ENCODE data around the gene SLC23A1. TPM values are rescaled to one million over a fixed set of nuclear protein-coding genes. Genes with fewer than 3 reads are reported as not detected.
A peak's percentile ranks its signal among the peaks of the same experiment; 100 is the strongest.

The SLC23A1 gene
- total RNA-seq, 3 donors from 2014 or later (not counting 1 experiment from before 2014, with no cell fraction given), result not detected

- WGBS (ENCODE audit: insufficient coverage), result 26% methylated on average over 8 of the region's 8 CpGs
- H3K27me3 ChIP-seq (ENCODE audit: control insufficient read depth, insufficient read depth, low read length), result no peaks in the 10 kb centered on the region
- Mint-ChIP-seq H3K27me3 (ENCODE audit: low read depth in 2 of 2) (no peaks in the 10 kb centered on the region), H3K36me3 (no peaks in the 10 kb centered on the region), H3K9me3 (no peaks in the 10 kb centered on the region), H3K27ac (peak overlapping the region; percentile 81 to 82), H3K4me3 (peak overlapping the region; percentile 86), H3K4me1 (peaks cover 34 to 53% of the 10 kb centered on the region in 2 donors)
- no peaks in the 10 kb centered on the region for H3K9me3 ChIP-seq (ENCODE audit: control insufficient read depth, insufficient read depth, low read length)
- DNase-seq (peak in 1 of 2 donors; percentile 62), ATAC-seq (peak in 1 of 3 donors; percentile 24)
- H3K4me1 ChIP-seq (ENCODE audit: control insufficient read depth, insufficient read depth, low read length), result peaks cover 48% of the 10 kb centered on the region
- TF ChIP-seq, protein P1, sequence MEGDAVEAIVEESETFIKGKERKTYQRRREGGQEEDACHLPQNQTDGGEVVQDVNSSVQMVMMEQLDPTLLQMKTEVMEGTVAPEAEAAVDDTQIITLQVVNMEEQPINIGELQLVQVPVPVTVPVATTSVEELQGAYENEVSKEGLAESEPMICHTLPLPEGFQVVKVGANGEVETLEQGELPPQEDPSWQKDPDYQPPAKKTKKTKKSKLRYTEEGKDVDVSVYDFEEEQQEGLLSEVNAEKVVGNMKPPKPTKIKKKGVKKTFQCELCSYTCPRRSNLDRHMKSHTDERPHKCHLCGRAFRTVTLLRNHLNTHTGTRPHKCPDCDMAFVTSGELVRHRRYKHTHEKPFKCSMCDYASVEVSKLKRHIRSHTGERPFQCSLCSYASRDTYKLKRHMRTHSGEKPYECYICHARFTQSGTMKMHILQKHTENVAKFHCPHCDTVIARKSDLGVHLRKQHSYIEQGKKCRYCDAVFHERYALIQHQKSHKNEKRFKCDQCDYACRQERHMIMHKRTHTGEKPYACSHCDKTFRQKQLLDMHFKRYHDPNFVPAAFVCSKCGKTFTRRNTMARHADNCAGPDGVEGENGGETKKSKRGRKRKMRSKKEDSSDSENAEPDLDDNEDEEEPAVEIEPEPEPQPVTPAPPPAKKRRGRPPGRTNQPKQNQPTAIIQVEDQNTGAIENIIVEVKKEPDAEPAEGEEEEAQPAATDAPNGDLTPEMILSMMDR (IDR thresholded peaks at IDR 0.05), result no peak
- H3K36me3 ChIP-seq (ENCODE audit: control insufficient read depth, insufficient read depth, low read length), result no peaks in the 10 kb centered on the region
- H3K4me3 ChIP-seq (ENCODE audit: low read length), result peak overlapping the region; percentile 21
- H3K27ac ChIP-seq (ENCODE audit: low read length), result peak overlapping the region; percentile 65
- intact Hi-C loops (cut with micrococcal nuclease), result loop anchor here (10.0 kb wide), 1 partner anchor 821 kb away; no protein-coding TSS in a partner anchor
Observed at GRCh38 chr5:139385061-139386049, 2.3 kb upstream of the SLC23A1 start.

DNA sequence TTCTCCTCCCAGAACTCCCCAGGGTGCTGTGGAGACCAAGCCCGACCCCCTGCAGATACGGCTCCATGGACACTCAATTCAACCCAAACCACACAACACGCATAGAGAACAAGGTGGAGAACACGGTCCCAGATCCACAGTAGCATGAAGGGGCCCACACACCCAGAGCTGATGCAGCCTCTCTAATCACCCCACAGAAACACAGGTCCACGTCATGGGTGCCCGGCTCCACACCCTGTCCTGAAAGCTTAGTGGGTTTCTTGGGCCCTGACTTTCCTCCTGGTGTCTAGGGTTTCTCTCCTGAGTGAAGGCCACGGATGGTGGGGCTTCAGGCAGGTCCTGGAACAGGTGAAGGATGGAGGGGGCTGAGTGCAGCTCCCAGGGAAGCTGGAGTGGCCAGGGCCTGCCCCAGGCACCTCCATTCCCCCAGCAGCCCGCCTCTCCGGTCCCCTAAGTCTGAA is 1.5 kb upstream of the SLC23A1 start:
- Mint-ChIP-seq H3K36me3 (no peaks in the 10 kb centered on the region), H3K4me1 (peaks cover 26 to 46% of the 10 kb centered on the region in 2 donors), H3K27ac (peak overlapping the region; percentile 81 to 82), H3K27me3 (ENCODE audit: low read depth in 2 of 2) (no peaks in the 10 kb centered on the region), H3K9me3 (no peaks in the 10 kb centered on the region), H3K4me3 (peak overlapping the region; percentile 86)
- 52% methylated on average over 9 of the region's 9 CpGs for WGBS (ENCODE audit: insufficient coverage)
- H3K27me3 ChIP-seq (ENCODE audit: control insufficient read depth, insufficient read depth, low read length), result no peaks in the 10 kb centered on the region
- H3K36me3 ChIP-seq (ENCODE audit: control insufficient read depth, insufficient read depth, low read length), result no peaks in the 10 kb centered on the region
- DNase-seq, result no peak
- peaks cover 41% of the 10 kb centered on the region for H3K4me1 ChIP-seq (ENCODE audit: control insufficient read depth, insufficient read depth, low read length)
- H3K9me3 ChIP-seq (ENCODE audit: control insufficient read depth, insufficient read depth, low read length), result no peaks in the 10 kb centered on the region
- H3K27ac ChIP-seq (ENCODE audit: low read length), result peak overlapping the region; percentile 65
- intact Hi-C loops (cut with micrococcal nuclease), result loop anchor here (10.0 kb wide), 1 partner anchor 820 kb away; no protein-coding TSS in a partner anchor
- ATAC-seq, result no peak
- TF ChIP-seq, protein P1 (IDR thresholded peaks at IDR 0.05), result no peak
- peak overlapping the region; percentile 21 for H3K4me3 ChIP-seq (ENCODE audit: low read length)

GRCh38 chr5:139383993-139384590 is 995 bp upstream of the SLC23A1 start:
- Mint-ChIP-seq H3K4me1 (peaks cover 21 to 40% of the 10 kb centered on the region in 2 donors), H3K4me3 (peak overlapping the region; percentile 86), H3K36me3 (no peaks in the 10 kb centered on the region), H3K27me3 (ENCODE audit: low read depth in 2 of 2) (no peaks in the 10 kb centered on the region), H3K9me3 (no peaks in the 10 kb centered on the region), H3K27ac (peak overlapping the region; percentile 81 to 82)
- ATAC-seq (no peak), DNase-seq (no peak)
- Histone ChIP-seq H3K4me3 (ENCODE audit: low read length) (no peak overlapping the region), H3K4me1 (ENCODE audit: control insufficient read depth, insufficient read depth, low read length) (peaks cover 36% of the 10 kb centered on the region), H3K27me3 (ENCODE audit: control insufficient read depth, insufficient read depth, low read length) (no peaks in the 10 kb centered on the region), H3K36me3 (ENCODE audit: control insufficient read depth, insufficient read depth, low read length) (no peaks in the 10 kb centered on the region), H3K9me3 (ENCODE audit: control insufficient read depth, insufficient read depth, low read length) (no peaks in the 10 kb centered on the region), H3K27ac (ENCODE audit: low read length) (no peak overlapping the region)
- TF ChIP-seq, protein P1 (IDR thresholded peaks at IDR 0.05), result no peak
- intact Hi-C loops (cut with micrococcal nuclease), result loop anchor here (10.0 kb wide), 1 partner anchor 819 kb away; no protein-coding TSS in a partner anchor
- WGBS (ENCODE audit: insufficient coverage), result 85% methylated on average over 7 of the region's 7 CpGs
